Upper lobe of right lung (tissue), 1 donor: ENCODE results near the gene RGR. TPM values are rescaled to one million over a fixed set of nuclear protein-coding genes. Genes with fewer than 3 reads are reported as not detected.

Source experiments
- ATAC-seq: fragments of 200-7000 bp; cut with Tn5 transposase; one replicate; pipeline ENCODE4 v1.9.1; 2020; ENCODE audit warnings: mild to moderate bottlenecking, moderate library complexity
- DNase-seq: peaks from one replicate; pipeline ENCODE4 v3.0.0-alpha.2; 2020
- H3K27ac ChIP-seq: fragments of 200-600 bp; one replicate; pipeline ENCODE4 v1.8.0; 2022
- H3K27me3 ChIP-seq: fragments of 200-600 bp; one replicate; pipeline ENCODE4 v1.8.0; 2022; ENCODE audit warnings: mild to moderate bottlenecking
- H3K36me3 ChIP-seq: fragments of 200-600 bp; one replicate; pipeline ENCODE4 v1.8.0; 2022
- H3K4me1 ChIP-seq: fragments of 200-600 bp; one replicate; pipeline ENCODE4 v1.8.0; 2022
- H3K4me3 ChIP-seq: fragments of 200-600 bp; one replicate; pipeline ENCODE4 v1.8.0; 2022; ENCODE audit warnings: mild to moderate bottlenecking
- H3K9me3 ChIP-seq: fragments of 200-600 bp; one replicate; pipeline ENCODE4 v1.8.0; 2022
- CTCF ChIP-seq: fragments of 200-600 bp; IDR thresholded peaks from one replicate; pipeline ENCODE4 v1.8.0; 2022; ENCODE audit warnings: antibody characterized with exemption
- intact Hi-C: fragments of 100-400 bp; cut with DNase I; formaldehyde crosslinking; loops from one replicate; pipeline ENCODE4 v1.11.0; 2022
- total RNA-seq: library from RNA; stranded (reverse); fragmentation: NEBNext Ultra II Directional; extraction: Animal tissue kit (Norgen Biotek cat#: 25700); gene quantifications from one replicate; pipeline ENCODE4 v1.2.1, GENCODE V29; 2021
- donor health status: DM: no; HTN: yes; CAD: no; lungs with severe emphysema.

RGR gene
- total RNA-seq, 1 donor from 2014 or later, result 0.41 TPM

- H3K27me3 ChIP-seq, result no peaks in the 10 kb centered on the region
- H3K27ac ChIP-seq, result no peak overlapping the region
- no peaks in the 10 kb centered on the region for H3K9me3 ChIP-seq
- TF ChIP-seq CTCF, result no peak
- H3K36me3 ChIP-seq, result no peaks in the 10 kb centered on the region
- no peaks in the 10 kb centered on the region for H3K4me1 ChIP-seq
- intact Hi-C loops, result no loop called here
- DNase-seq (no peak), ATAC-seq (no peak)
- no peak overlapping the region for H3K4me3 ChIP-seq
Measured at GRCh38 chr10:84213076-84213475, 31.8 kb upstream of the RGR start.

GRCh38 chr10:84214046-84214572, 30.7 kb upstream of the RGR start:
- Histone ChIP-seq H3K36me3 (no peaks in the 10 kb centered on the region), H3K27me3 (no peaks in the 10 kb centered on the region), H3K9me3 (no peaks in the 10 kb centered on the region), H3K27ac (no peak overlapping the region), H3K4me3 (no peak overlapping the region), H3K4me1 (no peaks in the 10 kb centered on the region)
- intact Hi-C loops, result no loop called here
- TF ChIP-seq CTCF, result no peak
- ATAC-seq (no peak), DNase-seq (no peak)

- Histone ChIP-seq H3K27ac (no peak overlapping the region), H3K36me3 (no peaks in the 10 kb centered on the region), H3K27me3 (no peaks in the 10 kb centered on the region), H3K4me3 (no peak overlapping the region), H3K9me3 (no peaks in the 10 kb centered on the region), H3K4me1 (no peaks in the 10 kb centered on the region)
- peak; percentile 17 for TF ChIP-seq CTCF
- ATAC-seq (peak; percentile 45), DNase-seq (no peak)
- intact Hi-C loops, result no loop called here
Measured at GRCh38 chr10:84214612-84215235, 30.1 kb upstream of the RGR start.

- no peak for ATAC-seq
- no peak overlapping the region for H3K4me3 ChIP-seq
- no peaks in the 10 kb centered on the region for H3K36me3 ChIP-seq
- no peaks in the 10 kb centered on the region for H3K9me3 ChIP-seq
- intact Hi-C loops, result no loop called here
- TF ChIP-seq CTCF, result no peak
- H3K4me1 ChIP-seq, result no peaks in the 10 kb centered on the region
- H3K27me3 ChIP-seq, result peaks cover 7% of the 10 kb centered on the region
- no peak overlapping the region for H3K27ac ChIP-seq
- DNase-seq, result no peak
Measured at GRCh38 chr10:84216834-84217233, 28.0 kb upstream of the RGR start.

GRCh38 chr10:84217746-84218145, 27.1 kb upstream of the RGR start:
- no peak for TF ChIP-seq CTCF
- intact Hi-C loops, result no loop called here
- H3K4me1 ChIP-seq, result no peaks in the 10 kb centered on the region
- H3K36me3 ChIP-seq, result no peaks in the 10 kb centered on the region
- no peak overlapping the region for H3K4me3 ChIP-seq
- ATAC-seq (no peak), DNase-seq (no peak)
- peaks cover 9% of the 10 kb centered on the region for H3K27me3 ChIP-seq
- H3K27ac ChIP-seq, result no peak overlapping the region
- no peaks in the 10 kb centered on the region for H3K9me3 ChIP-seq

GRCh38 chr10:84221916-84222315, 22.9 kb upstream of the RGR start:
- TF ChIP-seq CTCF, result no peak
- Histone ChIP-seq H3K9me3 (no peaks in the 10 kb centered on the region), H3K36me3 (no peaks in the 10 kb centered on the region), H3K27me3 (peaks cover 17% of the 10 kb centered on the region), H3K27ac (no peak overlapping the region), H3K4me1 (no peaks in the 10 kb centered on the region), H3K4me3 (no peak overlapping the region)
- ATAC-seq (no peak), DNase-seq (no peak)
- intact Hi-C loops, result no loop called here
